Neural cell (in vitro differentiated cells): ENCODE data around the gene CT47C1. TPM values are rescaled to one million over a fixed set of nuclear protein-coding genes. Genes with fewer than 3 reads are reported as not detected.

Experiments
- H2AFZ ChIP-seq: fragments of 200-600, 300-800 bp; sonication (generic), shearing (Covaris generic); 2 replicates; pipeline ENCODE4 v1.6.0; 2014; ENCODE audit warnings: low read depth, mild to moderate bottlenecking, antibody characterized with exemption, low read length, moderate library complexity
- H3F3A ChIP-seq: fragments of 200-600 bp; shearing (Covaris generic); 2 replicates; pipeline ENCODE4 v1.6.1; 2016; ENCODE audit warnings: mild to moderate bottlenecking, moderate library complexity, mixed read lengths, antibody characterized with exemption, low read length; ENCODE audit not compliant: insufficient read depth, poor library complexity, severe bottlenecking
- H3K27ac ChIP-seq: fragments of 200-600, 300-800 bp; sonication (generic), shearing (Covaris generic); 2 replicates; pipeline ENCODE4 v1.5.1; 2014; ENCODE audit warnings: mild to moderate bottlenecking, low read length, moderate library complexity
- H3K27me3 ChIP-seq: fragments of 300-800, 200-600 bp; sonication (generic), shearing (Covaris generic); 2 replicates; pipeline ENCODE4 v1.6.0; 2014; ENCODE audit warnings: mild to moderate bottlenecking, low read depth, low read length, moderate library complexity; ENCODE audit not compliant: insufficient read depth
- H3K36me3 ChIP-seq: fragments of 300-800, 200-600 bp; sonication (generic), shearing (Covaris generic); 2 replicates; pipeline ENCODE4 v1.5.1; 2014; ENCODE audit warnings: mild to moderate bottlenecking, antibody characterized with exemption, low read length, moderate library complexity; ENCODE audit not compliant: insufficient read depth
- H3K4me2 ChIP-seq: fragments of 300-800, 200-600 bp; sonication (generic), shearing (Covaris generic); 2 replicates; pipeline ENCODE4 v1.6.0; 2014; ENCODE audit warnings: mild to moderate bottlenecking, low read length
- H3K4me3 ChIP-seq: fragments of 300-800, 200-600 bp; sonication (generic), shearing (Covaris generic); 2 replicates; pipeline ENCODE4 v1.5.1; 2014; ENCODE audit warnings: mild to moderate bottlenecking, low read length, moderate library complexity
- H3K79me2 ChIP-seq: fragments of 200-600 bp; shearing (Covaris generic); replicated peaks from 2 replicates; pipeline ENCODE4 v1.6.0; 2014; ENCODE audit warnings: mild to moderate bottlenecking, low read length, moderate library complexity; ENCODE audit not compliant: insufficient read depth
- H3K9ac ChIP-seq: fragments of 300-800, 200-600 bp; sonication (generic), shearing (Covaris generic); 2 replicates; pipeline ENCODE4 v1.6.1; 2016; ENCODE audit warnings: mild to moderate bottlenecking, low read length, mixed read lengths
- H3K9me2 ChIP-seq: fragments of 200-600 bp; shearing (Covaris generic); 2 replicates; pipeline ENCODE4 v1.6.1; 2016; ENCODE audit warnings: mild to moderate bottlenecking, low read length, mixed read lengths; ENCODE audit not compliant: insufficient read depth
- H3K9me3 ChIP-seq: fragments of 200-600, 300-800 bp; sonication (generic), shearing (Covaris generic); 2 replicates; pipeline ENCODE4 v1.6.1; 2016; ENCODE audit warnings: mild to moderate bottlenecking, mixed run types, low read length, moderate library complexity, mixed read lengths
- H4K20me1 ChIP-seq: fragments of 200-600 bp; shearing (Covaris generic); 2 replicates; pipeline ENCODE4 v1.6.1; 2016; ENCODE audit warnings: mild to moderate bottlenecking, mixed run types; ENCODE audit not compliant: insufficient read depth
- CTCF ChIP-seq: fragments of 450-650 bp; IDR thresholded peaks from 2 replicates; pipeline ENCODE4 v1.5.1; 2014; ENCODE audit warnings: antibody characterized with exemption, mild to moderate bottlenecking, moderate library complexity; ENCODE audit not compliant: poor library complexity, severe bottlenecking
- EP300 ChIP-seq: fragments of 450-650 bp; conservative IDR thresholded peaks from 2 replicates; pipeline ENCODE4 v1.6.1; 2014; ENCODE audit warnings: antibody characterized with exemption, mild to moderate bottlenecking, moderate library complexity; ENCODE audit not compliant: poor library complexity, severe bottlenecking
- EZH2 ChIP-seq: fragments of 200-600, 300-800 bp; shearing (Covaris generic), sonication (generic); IDR thresholded peaks from 2 replicates; pipeline ENCODE4 v1.6.1; 2014; ENCODE audit warnings: antibody characterized with exemption, low read length, borderline replicate concordance, mild to moderate bottlenecking; ENCODE audit not compliant: insufficient read depth, poor library complexity, severe bottlenecking
- MXI1 ChIP-seq: fragments of 450-650 bp; conservative IDR thresholded peaks from 2 replicates; pipeline ENCODE4 v1.6.1; 2014; ENCODE audit warnings: antibody characterized with exemption, mild to moderate bottlenecking; ENCODE audit not compliant: poor library complexity, severe bottlenecking
- POLR2AphosphoS5 ChIP-seq: IDR thresholded peaks from 2 replicates; pipeline ENCODE4 v1.6.1; 2012
- RAD21 ChIP-seq: fragments of 450-650 bp; conservative IDR thresholded peaks from 2 replicates; pipeline ENCODE4 v1.6.1; 2014; ENCODE audit warnings: antibody characterized with exemption, mild to moderate bottlenecking, moderate library complexity
- SMC3 ChIP-seq: fragments of 450-650 bp; conservative IDR thresholded peaks from 2 replicates; pipeline ENCODE4 v1.6.1; 2014; ENCODE audit warnings: antibody characterized with exemption, mild to moderate bottlenecking, moderate library complexity; ENCODE audit not compliant: poor library complexity
- TAF1 ChIP-seq: IDR thresholded peaks from 2 replicates; pipeline ENCODE4 v1.6.1; 2012; ENCODE audit warnings: low read depth
- polyA plus RNA-seq: library from polyadenylated mRNA; depleted of rRNA; stranded (reverse); fragments of >200 nt; gene quantifications from 2 replicates; pipeline ENCODE4 v1.2.3, GENCODE V29; 2014
- TF ChIP-seq, protein P1 (sequence below): IDR thresholded peaks from 2 replicates; pipeline ENCODE4 v1.6.1; 2012; ENCODE audit warnings: borderline replicate concordance

The CT47C1 gene
- polyA plus RNA-seq, 1 donor from 2014 or later = not detected

- no peak overlapping the region for H2AFZ ChIP-seq
- TF ChIP-seq RAD21 = no peak
- H4K20me1 ChIP-seq = no peaks in the 10 kb centered on the region
- H3K4me3 ChIP-seq = no peak overlapping the region
- H3K36me3 ChIP-seq = no peaks in the 10 kb centered on the region
- H3F3A ChIP-seq = no peaks in the 10 kb centered on the region
- H3K4me2 ChIP-seq = no peak overlapping the region
- H3K9me2 ChIP-seq = no peaks in the 10 kb centered on the region
- H3K9me3 ChIP-seq = no peaks in the 10 kb centered on the region
- H3K9ac ChIP-seq = no peak overlapping the region
- no peak overlapping the region for H3K27ac ChIP-seq
- no peaks in the 10 kb centered on the region for H3K27me3 ChIP-seq
- H3K79me2 ChIP-seq = no peaks in the 10 kb centered on the region
These were observed 31.6 kb upstream of the CT47C1 start for GRCh38 chrX:119041175-119041574.

DNA sequence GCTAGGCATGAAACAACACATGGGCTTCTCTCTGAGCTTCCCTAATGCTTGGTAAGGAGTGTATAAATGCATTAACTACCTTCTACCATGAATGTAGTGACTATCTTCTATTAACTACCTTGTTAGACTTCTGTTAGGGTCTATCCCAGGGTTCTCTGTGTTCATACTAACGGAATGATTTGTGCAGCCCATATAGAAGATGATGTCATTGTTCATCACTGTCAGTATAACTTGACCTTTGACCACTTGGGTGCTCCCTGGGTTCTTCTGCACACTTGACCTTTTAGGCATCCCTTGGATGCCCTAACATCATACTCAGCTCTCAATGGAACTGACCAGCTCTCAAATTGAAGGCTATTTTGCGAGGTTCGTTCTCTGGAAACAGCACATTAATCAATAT is 30.8 kb upstream of the CT47C1 start:
- Histone ChIP-seq H4K20me1 (no peaks in the 10 kb centered on the region), H3K4me2 (no peak overlapping the region), H3K9me3 (no peaks in the 10 kb centered on the region), H3K9me2 (no peaks in the 10 kb centered on the region), H3K9ac (no peak overlapping the region), H3F3A (no peaks in the 10 kb centered on the region), H3K79me2 (no peaks in the 10 kb centered on the region), H3K27ac (no peak overlapping the region), H3K36me3 (no peaks in the 10 kb centered on the region), H2AFZ (no peak overlapping the region), H3K4me3 (no peak overlapping the region), H3K27me3 (no peaks in the 10 kb centered on the region)
- TF ChIP-seq POLR2AphosphoS5 (no peak), CTCF (no peak), MXI1 (no peak), TAF1 (no peak), EZH2 (no peak), EP300 (no peak), RAD21 (no peak), SMC3 (no peak)
- TF ChIP-seq, protein P1, sequence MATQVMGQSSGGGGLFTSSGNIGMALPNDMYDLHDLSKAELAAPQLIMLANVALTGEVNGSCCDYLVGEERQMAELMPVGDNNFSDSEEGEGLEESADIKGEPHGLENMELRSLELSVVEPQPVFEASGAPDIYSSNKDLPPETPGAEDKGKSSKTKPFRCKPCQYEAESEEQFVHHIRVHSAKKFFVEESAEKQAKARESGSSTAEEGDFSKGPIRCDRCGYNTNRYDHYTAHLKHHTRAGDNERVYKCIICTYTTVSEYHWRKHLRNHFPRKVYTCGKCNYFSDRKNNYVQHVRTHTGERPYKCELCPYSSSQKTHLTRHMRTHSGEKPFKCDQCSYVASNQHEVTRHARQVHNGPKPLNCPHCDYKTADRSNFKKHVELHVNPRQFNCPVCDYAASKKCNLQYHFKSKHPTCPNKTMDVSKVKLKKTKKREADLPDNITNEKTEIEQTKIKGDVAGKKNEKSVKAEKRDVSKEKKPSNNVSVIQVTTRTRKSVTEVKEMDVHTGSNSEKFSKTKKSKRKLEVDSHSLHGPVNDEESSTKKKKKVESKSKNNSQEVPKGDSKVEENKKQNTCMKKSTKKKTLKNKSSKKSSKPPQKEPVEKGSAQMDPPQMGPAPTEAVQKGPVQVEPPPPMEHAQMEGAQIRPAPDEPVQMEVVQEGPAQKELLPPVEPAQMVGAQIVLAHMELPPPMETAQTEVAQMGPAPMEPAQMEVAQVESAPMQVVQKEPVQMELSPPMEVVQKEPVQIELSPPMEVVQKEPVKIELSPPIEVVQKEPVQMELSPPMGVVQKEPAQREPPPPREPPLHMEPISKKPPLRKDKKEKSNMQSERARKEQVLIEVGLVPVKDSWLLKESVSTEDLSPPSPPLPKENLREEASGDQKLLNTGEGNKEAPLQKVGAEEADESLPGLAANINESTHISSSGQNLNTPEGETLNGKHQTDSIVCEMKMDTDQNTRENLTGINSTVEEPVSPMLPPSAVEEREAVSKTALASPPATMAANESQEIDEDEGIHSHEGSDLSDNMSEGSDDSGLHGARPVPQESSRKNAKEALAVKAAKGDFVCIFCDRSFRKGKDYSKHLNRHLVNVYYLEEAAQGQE = no peak

- TF ChIP-seq TAF1 = no peak
- TF ChIP-seq RAD21 = no peak
- no peak for TF ChIP-seq SMC3
- TF ChIP-seq, protein P1 = no peak
- TF ChIP-seq EP300 = no peak
- no peak for TF ChIP-seq CTCF
- TF ChIP-seq EZH2 = no peak
- TF ChIP-seq MXI1 = no peak
- TF ChIP-seq POLR2AphosphoS5 = no peak
- H2AFZ ChIP-seq = no peak overlapping the region
- no peaks in the 10 kb centered on the region for H3F3A ChIP-seq
- H3K4me3 ChIP-seq = no peak overlapping the region
- no peaks in the 10 kb centered on the region for H3K79me2 ChIP-seq
- H3K4me2 ChIP-seq = no peak overlapping the region
- H3K27me3 ChIP-seq = no peaks in the 10 kb centered on the region
- H3K36me3 ChIP-seq = no peaks in the 10 kb centered on the region
- no peak overlapping the region for H3K27ac ChIP-seq
- no peaks in the 10 kb centered on the region for H3K9me3 ChIP-seq
- H3K9ac ChIP-seq = no peak overlapping the region
- no peaks in the 10 kb centered on the region for H3K9me2 ChIP-seq
- H4K20me1 ChIP-seq = no peaks in the 10 kb centered on the region
These were observed 29.8 kb upstream of the CT47C1 start for GRCh38 chrX:119042996-119043395.
